Measurements from ENCODE around the gene SYT13. TPM values are rescaled to one million over a fixed set of nuclear protein-coding genes. Genes with fewer than 3 reads are reported as not detected.

Gene SYT13
- polyA plus RNA-seq, result not detected

- H3K4me1 Mint-ChIP-seq, result no peaks in the 10 kb centered on the region
- H3K36me3 Mint-ChIP-seq, result no peaks in the 10 kb centered on the region
- H3K27ac Mint-ChIP-seq, result no peak within 1 kb of the TSS
- DNase-seq, result no peak
- no peaks in the 10 kb centered on the region for H3K9me3 Mint-ChIP-seq
- no peak within 1 kb of the TSS for H3K4me3 Mint-ChIP-seq
- peaks cover 14 to 27% (median 23%) of the 10 kb centered on the region in 3 donors for H3K27me3 Mint-ChIP-seq (ENCODE audit: low read depth in 3 of 3)
These were observed at the start of gene SYT13 for GRCh38 chr11:45285930-45286632. Gene SYT13, minus strand, starts transcription at chr11:45286341. Its CDS starts 134 bp downstream, at chr11:45286207.

- Mint-ChIP-seq H3K4me3 (no peak overlapping the region), H3K9me3 (no peaks in the 10 kb centered on the region), H3K36me3 (no peaks in the 10 kb centered on the region), H3K27me3 (ENCODE audit: low read depth in 3 of 3) (peaks cover 7 to 17% (median 9%) of the 10 kb centered on the region in 3 donors), H3K27ac (no peak overlapping the region), H3K4me1 (peaks cover 7 to 13% of the 10 kb centered on the region in 2 donors)
- DNase-seq, result no peak
These were observed 49.3 kb upstream of the SYT13 start for GRCh38 chr11:45335434-45335833.

- Mint-ChIP-seq H3K36me3 (no peaks in the 10 kb centered on the region), H3K9me3 (no peaks in the 10 kb centered on the region), H3K27me3 (ENCODE audit: low read depth in 3 of 3) (peaks cover 6 to 17% (median 6%) of the 10 kb centered on the region in 3 donors), H3K27ac (no peak overlapping the region), H3K4me3 (no peak overlapping the region), H3K4me1 (peaks cover 2 to 7% of the 10 kb centered on the region in 2 donors)
- no peak for DNase-seq
These were observed 48.7 kb upstream of the SYT13 start for GRCh38 chr11:45334836-45335235.

GRCh38 chr11:45334410-45334809, 48.3 kb upstream of the SYT13 start:
- no peak overlapping the region for H3K27ac Mint-ChIP-seq
- H3K9me3 Mint-ChIP-seq, result no peaks in the 10 kb centered on the region
- peaks cover 0 to 2% of the 10 kb centered on the region in 2 donors for H3K4me1 Mint-ChIP-seq
- no peak overlapping the region for H3K4me3 Mint-ChIP-seq
- no peak for DNase-seq
- H3K36me3 Mint-ChIP-seq, result no peaks in the 10 kb centered on the region
- H3K27me3 Mint-ChIP-seq (ENCODE audit: low read depth in 3 of 3), result peaks cover 3 to 16% (median 6%) of the 10 kb centered on the region in 3 donors

GRCh38 chr11:45333001-45333971, 47.1 kb upstream of the SYT13 start:
- no peak for DNase-seq
- Mint-ChIP-seq H3K4me3 (no peak overlapping the region), H3K27me3 (ENCODE audit: low read depth in 3 of 3) (peaks cover 3 to 15% (median 6%) of the 10 kb centered on the region in 3 donors), H3K36me3 (no peaks in the 10 kb centered on the region), H3K9me3 (no peaks in the 10 kb centered on the region), H3K4me1 (no peaks in the 10 kb centered on the region), H3K27ac (no peak overlapping the region)

GRCh38 chr11:45332276-45332934, 46.3 kb upstream of the SYT13 start:
- H3K4me3 Mint-ChIP-seq, result no peak overlapping the region
- no peaks in the 10 kb centered on the region for H3K36me3 Mint-ChIP-seq
- peaks cover 3 to 9% (median 4%) of the 10 kb centered on the region in 3 donors for H3K27me3 Mint-ChIP-seq (ENCODE audit: low read depth in 3 of 3)
- peak; percentile 19 to 42 (median 26) for DNase-seq
- no peak overlapping the region for H3K27ac Mint-ChIP-seq
- no peaks in the 10 kb centered on the region for H3K9me3 Mint-ChIP-seq
- H3K4me1 Mint-ChIP-seq, result no peaks in the 10 kb centered on the region

GRCh38 chr11:45331839-45332238, 45.7 kb upstream of the SYT13 start:
- no peak for DNase-seq
- no peaks in the 10 kb centered on the region for H3K36me3 Mint-ChIP-seq
- no peak overlapping the region for H3K4me3 Mint-ChIP-seq
- peaks cover 3 to 9% (median 4%) of the 10 kb centered on the region in 3 donors for H3K27me3 Mint-ChIP-seq (ENCODE audit: low read depth in 3 of 3)
- H3K4me1 Mint-ChIP-seq, result no peaks in the 10 kb centered on the region
- H3K27ac Mint-ChIP-seq, result no peak overlapping the region
- peaks cover 0 to 1% (median 0%) of the 10 kb centered on the region in 6 donors for H3K9me3 Mint-ChIP-seq

- Mint-ChIP-seq H3K36me3 (no peaks in the 10 kb centered on the region), H3K27me3 (ENCODE audit: low read depth in 3 of 3) (peaks cover 3 to 8% (median 6%) of the 10 kb centered on the region in 3 donors), H3K4me3 (no peak overlapping the region), H3K27ac (no peak overlapping the region), H3K9me3 (peaks cover 0 to 2% (median 0%) of the 10 kb centered on the region in 6 donors), H3K4me1 (peaks cover 0 to 6% of the 10 kb centered on the region in 2 donors)
- no peak for DNase-seq
These were observed 42.6 kb upstream of the SYT13 start for GRCh38 chr11:45328726-45329125.

- Mint-ChIP-seq H3K27me3 (ENCODE audit: low read depth in 3 of 3) (peaks cover 1 to 7% (median 3%) of the 10 kb centered on the region in 3 donors), H3K4me1 (peaks cover 0 to 6% of the 10 kb centered on the region in 2 donors), H3K9me3 (peaks cover 0 to 2% (median 0%) of the 10 kb centered on the region in 6 donors), H3K27ac (no peak overlapping the region), H3K36me3 (no peaks in the 10 kb centered on the region), H3K4me3 (no peak overlapping the region)
- DNase-seq, result no peak
These were observed 38.3 kb upstream of the SYT13 start for GRCh38 chr11:45324459-45324858.

- no peak for DNase-seq
- no peaks in the 10 kb centered on the region for H3K36me3 Mint-ChIP-seq
- peaks cover 0 to 6% of the 10 kb centered on the region in 2 donors for H3K4me1 Mint-ChIP-seq
- H3K4me3 Mint-ChIP-seq, result no peak overlapping the region
- peaks cover 0 to 2% (median 0%) of the 10 kb centered on the region in 6 donors for H3K9me3 Mint-ChIP-seq
- no peak overlapping the region for H3K27ac Mint-ChIP-seq
- H3K27me3 Mint-ChIP-seq (ENCODE audit: low read depth in 3 of 3), result peaks cover 1 to 7% (median 3%) of the 10 kb centered on the region in 3 donors
These were observed 37.6 kb upstream of the SYT13 start for GRCh38 chr11:45323601-45324249.

GRCh38 chr11:45322891-45323600, 36.9 kb upstream of the SYT13 start:
- Mint-ChIP-seq H3K36me3 (no peaks in the 10 kb centered on the region), H3K4me1 (peaks cover 0 to 6% of the 10 kb centered on the region in 2 donors), H3K27ac (no peak overlapping the region), H3K27me3 (ENCODE audit: low read depth in 3 of 3) (peaks cover 3 to 7% (median 4%) of the 10 kb centered on the region in 3 donors), H3K4me3 (no peak overlapping the region), H3K9me3 (peaks cover 0 to 2% (median 0%) of the 10 kb centered on the region in 6 donors)
- no peak for DNase-seq

GRCh38 chr11:45322111-45322705, 36.1 kb upstream of the SYT13 start:
- H3K4me1 Mint-ChIP-seq, result peaks cover 0 to 6% of the 10 kb centered on the region in 2 donors
- no peaks in the 10 kb centered on the region for H3K36me3 Mint-ChIP-seq
- peaks cover 3 to 7% (median 6%) of the 10 kb centered on the region in 3 donors for H3K27me3 Mint-ChIP-seq (ENCODE audit: low read depth in 3 of 3)
- no peak overlapping the region for H3K4me3 Mint-ChIP-seq
- H3K9me3 Mint-ChIP-seq, result peaks cover 0 to 2% (median 0%) of the 10 kb centered on the region in 6 donors
- H3K27ac Mint-ChIP-seq, result no peak overlapping the region
- no peak for DNase-seq
